H1 (cell line): ENCODE results near the gene PIK3CG. TPM values are rescaled to one million over a fixed set of nuclear protein-coding genes. Genes with fewer than 3 reads are reported as not detected.

Source experiments
- CTCF ChIA-PET: fragments of 300-600 bp; sonication (Branson Sonifier 250); formaldehyde crosslinking; loops from one replicate; lab custom pipeline; 2021; ENCODE audit not compliant: partially characterized antibody; lab: Charles Lee
- POLR2A ChIA-PET: fragments of 300-600 bp; sonication (Branson Sonifier 250); formaldehyde crosslinking; loops from one replicate; lab custom pipeline; 2021; ENCODE audit warnings: inconsistent platforms; ENCODE audit not compliant: partially characterized antibody; lab: Charles Lee
- DNase-seq, 2 experiments: peaks; one replicate each; pipeline versions ENCODE4 v3.0.0 to v3.0.0-alpha.2; 2010 to 2022; ENCODE audit warnings: low spot score in 2 of 2, low read depth in 1 of 2, mixed read lengths in 1 of 2
- FAIRE-seq: peaks from 2 replicates; lab custom pipeline; 2011; peaks lifted over from hg19 to GRCh38; lab: Jason Lieb, UNC
- H2AFZ ChIP-seq: 2 replicates; pipeline ENCODE4 v1.8.1; 2012; ENCODE audit warnings: low read length, inconsistent platforms
- H2AK5ac ChIP-seq: 2 replicates; pipeline ENCODE4 v1.6.1; 2013; ENCODE audit warnings: low read depth, low read length
- H2BK120ac ChIP-seq: replicated peaks from 2 replicates; pipeline ENCODE3; 2013; ENCODE audit warnings: low read depth, low read length, inconsistent platforms
- H2BK12ac ChIP-seq: 2 replicates; pipeline ENCODE4 v1.6.1; 2013; ENCODE audit warnings: low read depth, low read length
- H2BK15ac ChIP-seq: 2 replicates; pipeline ENCODE4 v1.6.1; 2013; ENCODE audit warnings: low read length
- H2BK20ac ChIP-seq: 2 replicates; pipeline ENCODE4 v1.6.1; 2013; ENCODE audit warnings: low read length
- H2BK5ac ChIP-seq: 2 replicates; pipeline ENCODE4 v1.6.1; 2013; ENCODE audit warnings: low read depth, low read length
- H3K14ac ChIP-seq: 2 replicates; pipeline ENCODE4 v1.6.1; 2013; ENCODE audit warnings: inconsistent platforms; ENCODE audit not compliant: insufficient read length
- H3K18ac ChIP-seq: 2 replicates; pipeline ENCODE4 v1.6.1; 2013; ENCODE audit warnings: low read length; ENCODE audit errors: extremely low read depth
- H3K23ac ChIP-seq: 2 replicates; pipeline ENCODE4 v1.6.1; 2013; ENCODE audit warnings: inconsistent platforms; ENCODE audit not compliant: insufficient read length
- H3K23me2 ChIP-seq: 2 replicates; pipeline ENCODE4 v1.6.1; 2013; ENCODE audit warnings: low read depth, low read length
- H3K27ac ChIP-seq: 2 replicates; pipeline ENCODE4 v1.6.1; 2011; ENCODE audit warnings: low read depth, low read length, inconsistent platforms
- H3K27me3 ChIP-seq, 4 experiments: replicated peaks in 1 of 4; 1 replicate in 1 of 4; 2 replicates in 3 of 4; pipeline versions ENCODE4 v1.6.1 to v1.8.1; 2011 to 2013; ENCODE audit warnings: low read length in 3 of 4, mild to moderate bottlenecking in 3 of 4, inconsistent platforms in 2 of 4, mixed read lengths in 2 of 4, moderate library complexity in 1 of 4; ENCODE audit not compliant: control insufficient read depth in 3 of 4, insufficient read depth in 3 of 4; ENCODE audit errors: extremely low read depth in 1 of 4
- H3K36me3 ChIP-seq, 4 experiments: 2 replicates each; pipeline versions ENCODE4 v1.6.1 to v1.8.1; 2011 to 2013; ENCODE audit warnings: mild to moderate bottlenecking in 4 of 4, low read length in 3 of 4, moderate library complexity in 2 of 4, control low read depth in 1 of 4, inconsistent platforms in 1 of 4; ENCODE audit not compliant: insufficient read depth in 4 of 4, control insufficient read depth in 2 of 4
- H3K4ac ChIP-seq: replicated peaks from 2 replicates; pipeline ENCODE3; 2013; ENCODE audit warnings: low read length, low read depth, mixed read lengths, inconsistent platforms; ENCODE audit not compliant: insufficient read length
- H3K4me1 ChIP-seq, 4 experiments: replicated peaks in 1 of 4; 1 replicate in 1 of 4; 2 replicates in 3 of 4; pipeline versions ENCODE4 v1.6.1 to v1.8.1; 2011 to 2013; ENCODE audit warnings: low read length in 3 of 4, inconsistent platforms in 2 of 4, mixed read lengths in 1 of 4; ENCODE audit not compliant: insufficient read depth in 4 of 4, control insufficient read depth in 3 of 4
- H3K4me2 ChIP-seq, 2 experiments: 2 replicates each; pipeline versions ENCODE4 v1.6.1 to v1.8.1; 2011 to 2013; ENCODE audit warnings: low read depth in 2 of 2, low read length in 2 of 2, control low read depth in 1 of 2, inconsistent platforms in 1 of 2, mild to moderate bottlenecking in 1 of 2; ENCODE audit not compliant: insufficient read depth in 1 of 2
- H3K4me3 ChIP-seq, 4 experiments: fragments of 200-600, 300-600 bp in 1 of 4; sonication (generic), shearing (Covaris generic), sonication (Bioruptor Twin) in 1 of 4; 2 replicates each; pipeline versions ENCODE4 v1.5.1 to v1.8.1; 2011 to 2016; ENCODE audit warnings: low read length in 4 of 4, low read depth in 3 of 4, control low read depth in 2 of 4, inconsistent platforms in 2 of 4, mild to moderate bottlenecking in 2 of 4, mixed read lengths in 1 of 4, moderate library complexity in 1 of 4; ENCODE audit not compliant: insufficient read depth in 2 of 4; ENCODE audit errors: extremely low read depth in 1 of 4
- H3K56ac ChIP-seq: replicated peaks from 2 replicates; pipeline ENCODE3; 2013; ENCODE audit warnings: low read depth, mild to moderate bottlenecking, mixed read lengths, low read length, inconsistent platforms; ENCODE audit not compliant: insufficient read length
- H3K79me1 ChIP-seq: 2 replicates; pipeline ENCODE4 v1.6.1; 2013; ENCODE audit warnings: low read depth, low read length, control low read depth
- H3K79me2 ChIP-seq, 2 experiments: 2 replicates each; pipeline versions ENCODE4 v1.6.1 to v1.8.1; 2012 to 2013; ENCODE audit warnings: low read length in 2 of 2, mild to moderate bottlenecking in 2 of 2, inconsistent platforms in 1 of 2; ENCODE audit not compliant: insufficient read depth in 2 of 2, control insufficient read depth in 1 of 2
- H3K9ac ChIP-seq, 4 experiments: replicated peaks in 1 of 4; 1 replicate in 1 of 4; 2 replicates in 3 of 4; pipeline versions ENCODE4 v1.6.1 to v1.8.1; 2011 to 2013; ENCODE audit warnings: low read depth in 3 of 4, low read length in 3 of 4, control low read depth in 2 of 4, mild to moderate bottlenecking in 2 of 4, moderate library complexity in 2 of 4, inconsistent platforms in 1 of 4; ENCODE audit errors: extremely low read depth in 1 of 4
- H3K9me3 ChIP-seq, 2 experiments: 2 replicates each; pipeline versions ENCODE4 v1.6.1 to v1.8.1; 2012 to 2013; ENCODE audit warnings: mild to moderate bottlenecking in 2 of 2, moderate library complexity in 2 of 2, control low read depth in 1 of 2, inconsistent platforms in 1 of 2, low read depth in 1 of 2, low read length in 1 of 2, mixed read lengths in 1 of 2; ENCODE audit not compliant: insufficient read depth in 2 of 2
- H4K20me1 ChIP-seq, 2 experiments: replicated peaks in 1 of 2; 2 replicates each; pipeline versions ENCODE3 to v1.8.1; 2011 to 2013; ENCODE audit warnings: inconsistent platforms in 2 of 2, low read length in 2 of 2, mild to moderate bottlenecking in 1 of 2; ENCODE audit not compliant: insufficient read depth in 2 of 2, control insufficient read depth in 1 of 2
- H4K5ac ChIP-seq: 2 replicates; pipeline ENCODE4 v1.6.1; 2013; ENCODE audit warnings: low read length, low read depth, mixed read lengths, inconsistent platforms; ENCODE audit not compliant: insufficient read length
- H4K8ac ChIP-seq: 2 replicates; pipeline ENCODE4 v1.8.0; 2013; ENCODE audit warnings: mild to moderate bottlenecking, moderate library complexity, low read length, inconsistent platforms; ENCODE audit not compliant: insufficient read depth; ENCODE audit errors: extremely low read depth
- H4K91ac ChIP-seq: replicated peaks from 2 replicates; pipeline ENCODE3; 2013; ENCODE audit warnings: low read length, mixed read lengths, inconsistent platforms; ENCODE audit not compliant: insufficient read length
- FOSL1 ChIP-seq: IDR thresholded peaks from 2 replicates; pipeline ENCODE4 v1.6.1; 2011; ENCODE audit warnings: mild to moderate bottlenecking, low read depth, low read length, moderate library complexity; ENCODE audit not compliant: insufficient read depth
- KDM4A ChIP-seq: IDR thresholded peaks from one replicate; pipeline ENCODE4 v1.7.1; 2012; ENCODE audit warnings: low read depth, mild to moderate bottlenecking, moderate library complexity, low read length, inconsistent platforms; ENCODE audit not compliant: severe bottlenecking
- MAFK ChIP-seq: IDR thresholded peaks from 2 replicates; pipeline ENCODE4 v1.6.1; 2012; ENCODE audit warnings: low read depth, mild to moderate bottlenecking, improper control_type of control experiment, low read length
- NRF1 ChIP-seq: IDR thresholded peaks from 2 replicates; pipeline ENCODE4 v1.6.1; 2011; ENCODE audit warnings: mild to moderate bottlenecking, low read depth, low read length, improper control_type of control experiment
- RNF2 ChIP-seq: fragments of 200-900, 300-1000 bp; sonication (generic); IDR thresholded peaks from 2 replicates; pipeline ENCODE4 v1.7.1; 2016; ENCODE audit warnings: borderline replicate concordance, low read depth, mild to moderate bottlenecking, antibody characterized with exemption, low read length; ENCODE audit not compliant: poor library complexity, severe bottlenecking; ENCODE audit errors: missing control alignments
- SAP30 ChIP-seq: fragments of 300-600 bp; sonication (generic); IDR thresholded peaks from 2 replicates; pipeline ENCODE4 v1.7.1; 2012; ENCODE audit warnings: low read length, moderate library complexity, mild to moderate bottlenecking, inconsistent platforms; ENCODE audit not compliant: insufficient read depth, insufficient replicate concordance
- SIN3A ChIP-seq, 2 experiments: IDR thresholded peaks in 1 of 2; conservative IDR thresholded peaks in 1 of 2; 2 replicates each; pipeline ENCODE4 v1.6.1; 2011 to 2012; ENCODE audit warnings: low read length in 2 of 2, improper control_type of control experiment in 1 of 2, low read depth in 1 of 2, mild to moderate bottlenecking in 1 of 2
- SP2 ChIP-seq: IDR thresholded peaks from 2 replicates; pipeline ENCODE4 v1.6.1; 2012; ENCODE audit warnings: mild to moderate bottlenecking, low read length, inconsistent platforms
- SUZ12 ChIP-seq: fragments of 200-600 bp; sonication (generic); IDR thresholded peaks from 2 replicates; pipeline ENCODE4 v1.6.1; 2012; ENCODE audit warnings: mild to moderate bottlenecking, inconsistent platforms, low read length, moderate library complexity, mixed read lengths
- TAF7 ChIP-seq: optimal IDR thresholded peaks from 2 replicates; pipeline ENCODE3; 2011; ENCODE audit warnings: low read depth, mild to moderate bottlenecking, inconsistent platforms, low read length, moderate library complexity, borderline replicate concordance
- TEAD4 ChIP-seq: IDR thresholded peaks from 2 replicates; pipeline ENCODE4 v1.6.1; 2012; ENCODE audit warnings: low read depth, low read length, inconsistent platforms, mixed read lengths
- WGBS, 2 experiments: shearing (Covaris generic) in 1 of 2; methylation state at CpG; one replicate each; pipeline versions ENCODE4 v1.1.6 to v1.1.7; 2013 to 2015; ENCODE audit warnings: low lambda C conversion rate in 2 of 2, mixed read lengths in 2 of 2, inconsistent platforms in 1 of 2, low coverage in 1 of 2, missing lambda C conversion rate in 1 of 2; ENCODE audit not compliant: insufficient replicate concordance in 2 of 2, insufficient coverage in 1 of 2, insufficient read length in 1 of 2; ENCODE audit errors: extremely low coverage in 1 of 2, missing lambda C conversion rate in 1 of 2; 5-methylcytosine and 5-hydroxymethylcytosine counted together
- polyA plus RNA-seq, 7 experiments: library from polyadenylated mRNA; depleted of rRNA in 3 of 7; stranded (reverse) in 5 of 7; unstranded in 2 of 7; fragments of >200 nt in 5 of 7; fragments of 200-250 nt in 2 of 7; gene quantifications; 1 replicate in 5 of 7; 2 replicates in 1 of 7; 4 replicates in 1 of 7; pipeline versions ENCODE4 v1.2.1 to v1.2.3, GENCODE V29; 2011 to 2013; ENCODE audit warnings: missing spikeins in 2 of 7, mixed read lengths in 2 of 7
- total RNA-seq: library from RNA; stranded (reverse); fragmentation: NEBNext Ultra II Directional; extraction: Animal tissue kit (Norgen Biotek cat#: 25700); gene quantifications from 2 replicates; pipeline ENCODE4 v1.2.1, GENCODE V29; 2021
- TF ChIP-seq, protein P1 (sequence below): IDR thresholded peaks from 2 replicates; pipeline ENCODE4 v1.6.1; 2012; ENCODE audit warnings: inconsistent platforms

Gene PIK3CG
- total and polyA plus RNA-seq, 2 of the 8 experiments (the other 6 are each of a cell fraction or from before 2014, with no cell fraction given) = not detected

DNA sequence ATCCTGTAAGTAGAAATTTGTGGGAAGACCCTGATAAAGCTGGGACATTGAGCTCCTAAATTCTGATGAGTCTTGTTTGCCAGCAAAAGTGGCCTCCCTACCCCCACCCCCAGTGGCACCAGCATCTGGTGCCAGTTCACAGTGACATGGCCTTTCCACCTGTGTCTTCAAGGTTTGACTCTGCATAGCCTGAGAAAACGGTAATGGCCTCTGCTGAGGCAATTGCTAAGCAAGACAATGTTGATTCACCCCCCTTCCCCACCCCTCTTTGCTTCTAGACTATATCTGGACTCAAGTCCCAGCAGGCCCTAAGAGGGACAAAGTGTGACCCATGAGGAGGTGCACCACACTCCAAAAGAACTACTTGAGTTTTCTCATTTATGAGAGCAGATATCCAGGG is 48.0 kb upstream of the PIK3CG start:
- no peak for FAIRE-seq
- 100% methylated on average over 1 of the region's 1 CpG; no CpG with 5 or more reads in 1 of the 2 experiments for WGBS, 2 experiments
- TF ChIP-seq SIN3A (conservative IDR thresholded peaks at IDR 0.05 in 1 of 2, IDR thresholded peaks at IDR 0.05 in 1 of 2; ENCODE audit: low read depth in 1 of 2, low read length in 2 of 2) = no peak
- TF ChIP-seq MAFK = no peak
- TF ChIP-seq, protein P1, sequence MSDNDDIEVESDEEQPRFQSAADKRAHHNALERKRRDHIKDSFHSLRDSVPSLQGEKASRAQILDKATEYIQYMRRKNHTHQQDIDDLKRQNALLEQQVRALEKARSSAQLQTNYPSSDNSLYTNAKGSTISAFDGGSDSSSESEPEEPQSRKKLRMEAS = no peak
- no peak for TF ChIP-seq NRF1
- TF ChIP-seq TAF7 = no peak
- no peak for TF ChIP-seq SAP30
- TF ChIP-seq SUZ12 = no peak
- TF ChIP-seq SP2 = no peak
- TF ChIP-seq KDM4A = no peak
- no peak for TF ChIP-seq TEAD4
- TF ChIP-seq FOSL1 = no peak
- no peak for TF ChIP-seq RNF2

More for the DNA sequence above, 48.0 kb upstream of the PIK3CG start:
- no peaks in the 10 kb centered on the region; the same call in 1 of the 2 replicates for H3K23me2 ChIP-seq
- no peak overlapping the region for H2AK5ac ChIP-seq
- no peak overlapping the region for H2BK12ac ChIP-seq
- H3K4me2 ChIP-seq = no peak overlapping the region
- no peak overlapping the region for H2BK20ac ChIP-seq
- H4K8ac ChIP-seq = no peak overlapping the region
- no peak overlapping the region for H3K27ac ChIP-seq
- POLR2A ChIA-PET = interaction anchor here (0.7 kb wide), 1 partner anchor 14 kb away, joined by 3 read pairs; no protein-coding TSS in a partner anchor
- no peaks in the 10 kb centered on the region for H3K27me3 ChIP-seq
- no peaks in the 10 kb centered on the region for H3K79me1 ChIP-seq
- no peaks in the 10 kb centered on the region for H3K36me3 ChIP-seq
- no peak overlapping the region for H2BK15ac ChIP-seq
- no peak overlapping the region for H3K4me3 ChIP-seq
- H4K91ac ChIP-seq = no peak overlapping the region
- H3K18ac ChIP-seq = no peak overlapping the region
- peaks cover 0 to 3% (median 0%) of the 10 kb centered on the region in 4 experiments; a peak in 2 of 7 replicates for H3K4me1 ChIP-seq
- H3K9ac ChIP-seq = no peak overlapping the region
- H3K4ac ChIP-seq = no peak overlapping the region
- H3K23ac ChIP-seq = no peak overlapping the region
- no peaks in the 10 kb centered on the region for H4K20me1 ChIP-seq
- H3K9me3 ChIP-seq = 0 out of 4 replicates have a peak, but pooled peaks cover 0 to 4% of the 10 kb centered on the region in 2 experiments
- no peak overlapping the region for H2BK5ac ChIP-seq
- no peaks in the 10 kb centered on the region for H3K79me2 ChIP-seq
- no peak overlapping the region for H4K5ac ChIP-seq
- H2BK120ac ChIP-seq = no peak overlapping the region
- CTCF ChIA-PET = interaction anchor here (1.3 kb wide), 1 partner anchor 332 kb away, joined by 3 read pairs; no protein-coding TSS in a partner anchor
- no peak for DNase-seq
- no peak overlapping the region for H3K14ac ChIP-seq
- H2AFZ ChIP-seq = no peak overlapping the region
- no peak overlapping the region for H3K56ac ChIP-seq
